ENCODE results near the gene GSTM2.

GRCh38 chr1:109712321-109712864 lies 44.5 kb downstream of the GSTM2 start:
- no peak for TF ChIP-seq CTCF (IDR thresholded peaks at IDR 0.05; ENCODE audit: low read depth, low read length, poor library complexity, severe bottlenecking)
- TF ChIP-seq EZH2phosphoT487 (IDR thresholded peaks at IDR 0.05; ENCODE audit: borderline replicate concordance, low read length), result no peak

Measured in DOHH2 (cell line).